K562 (cell line): Measurements from ENCODE around the gene RHBDL3. TPM values are rescaled to one million over a fixed set of nuclear protein-coding genes. Genes with fewer than 3 reads are reported as not detected.

ENCODE experiments used
- ATAC-seq: fragments of 200-7000 bp; cut with Tn5 transposase; 3 replicates; pipeline ENCODE4 v1.9.1; 2020; ENCODE audit warnings: moderate library complexity
- BruUV-seq: library from RNA; stranded (reverse); fragments of 400-500 nt; replicated peaks from 2 replicates; lab custom pipeline; 2021; lab: Mats Ljungman, UMichigan
- CTCF ChIA-PET: fragments of 300-600 bp; formaldehyde crosslinking; extraction: SDS; loops from one replicate; lab custom pipeline; 2021; ENCODE audit warnings: low intra/inter-chr PET ratio; lab: Yijun Ruan, JAX
- POLR2A ChIA-PET: fragments of 300-600, 350-650 bp; sonication (Branson Sonifier 250); formaldehyde crosslinking; extraction: SDS; loops from one replicate; lab custom pipeline; 2021; ENCODE audit warnings: antibody characterized with exemption, inconsistent platforms; lab: Yijun Ruan, JAX
- DNase-seq, 4 experiments: peaks; one replicate each; pipeline versions ENCODE4 v3.0.0 to v3.0.0-alpha.2; 2011 to 2018; ENCODE audit warnings: low spot score in 3 of 4, mixed read lengths in 3 of 4; ENCODE audit errors: extremely low read depth in 1 of 4
- FAIRE-seq: peaks from 2 replicates; lab custom pipeline; 2011; peaks lifted over from hg19 to GRCh38; lab: Jason Lieb, UNC
- H2AFZ ChIP-seq: 2 replicates; pipeline ENCODE4 v1.6.0; 2011; ENCODE audit warnings: low read depth, low read length, control low read depth, inconsistent platforms
- H3K27ac ChIP-seq: fragments of 200-600 bp; 3 replicates; pipeline ENCODE4 v1.8.0; 2011; ENCODE audit warnings: low read depth, mild to moderate bottlenecking, control low read depth, inconsistent platforms, low read length, moderate library complexity, mixed read lengths; ENCODE audit errors: extremely low read depth
- H3K27me3 ChIP-seq, 2 experiments: fragments of 300-600 bp in 1 of 2; 2 replicates in 1 of 2; 3 replicates in 1 of 2; pipeline versions ENCODE4 v1.6.0 to v1.8.0; 2011; ENCODE audit warnings: inconsistent platforms in 2 of 2, low read length in 2 of 2, mild to moderate bottlenecking in 1 of 2, mixed read lengths in 1 of 2, moderate library complexity in 1 of 2; ENCODE audit not compliant: control insufficient read depth in 2 of 2, insufficient read depth in 2 of 2
- H3K36me3 ChIP-seq: fragments of 300-600 bp; 3 replicates; pipeline ENCODE4 v1.8.0; 2011; ENCODE audit warnings: mild to moderate bottlenecking, low read length, inconsistent platforms; ENCODE audit not compliant: control insufficient read depth, insufficient read depth
- H3K4me1 ChIP-seq, 2 experiments: fragments of 200-600 bp in 1 of 2; replicated peaks in 1 of 2; 2 replicates in 1 of 2; 3 replicates in 1 of 2; pipeline versions ENCODE4 v1.5.1 to v1.8.0; 2011; ENCODE audit warnings: inconsistent platforms in 2 of 2, low read length in 2 of 2, mild to moderate bottlenecking in 1 of 2, mixed read lengths in 1 of 2, moderate library complexity in 1 of 2; ENCODE audit not compliant: control insufficient read depth in 2 of 2, insufficient read depth in 2 of 2
- H3K4me2 ChIP-seq: 2 replicates; pipeline ENCODE4 v1.6.1; 2011; ENCODE audit warnings: low read length, control low read depth, inconsistent platforms, mixed read lengths; ENCODE audit not compliant: insufficient read depth
- H3K4me3 ChIP-seq: fragments of 200-600 bp; sonication (generic), shearing (Covaris generic); 2 replicates; pipeline ENCODE4 v1.5.1; 2016; ENCODE audit warnings: control low read depth, inconsistent platforms
- H3K79me2 ChIP-seq: fragments of 200-600 bp; 3 replicates; pipeline ENCODE4 v1.8.0; 2011; ENCODE audit warnings: low read length, inconsistent platforms; ENCODE audit not compliant: control insufficient read depth, insufficient read depth
- H3K9ac ChIP-seq, 2 experiments: 2 replicates each; pipeline versions ENCODE4 v1.6.0 to v1.6.1; 2011; ENCODE audit warnings: low read depth in 2 of 2, low read length in 2 of 2, control low read depth in 1 of 2, inconsistent platforms in 1 of 2, mild to moderate bottlenecking in 1 of 2, mixed read lengths in 1 of 2; ENCODE audit not compliant: insufficient read depth in 1 of 2
- H3K9me1 ChIP-seq: one replicate; pipeline ENCODE4 v1.6.0; 2011; ENCODE audit warnings: inconsistent platforms, mild to moderate bottlenecking, low read length, moderate library complexity; ENCODE audit not compliant: control insufficient read depth, insufficient read depth
- H3K9me3 ChIP-seq: replicated peaks from 2 replicates; pipeline ENCODE4 v1.5.1; 2011; ENCODE audit warnings: low read depth, low read length, inconsistent platforms; ENCODE audit not compliant: control insufficient read depth, insufficient read depth
- H4K20me1 ChIP-seq: replicated peaks from 2 replicates; pipeline ENCODE4 v1.6.1; 2011; ENCODE audit warnings: low read length, inconsistent platforms, mixed read lengths; ENCODE audit not compliant: control insufficient read depth, insufficient read depth
- ESRRB ChIP-seq: fragments of 250-450 bp; sonication (Bioruptor Pico); IDR thresholded peaks from 2 replicates; pipeline ENCODE4 v1.5.0; 2020; ENCODE audit warnings: mild to moderate bottlenecking, moderate library complexity, borderline replicate concordance
- FOXJ3 ChIP-seq: sonication (generic); formaldehyde crosslinking; IDR thresholded peaks from 2 replicates; pipeline ENCODE4 v1.4.0; 2020; ENCODE audit warnings: mild to moderate bottlenecking, missing genetic modification reagents
- HCFC1 ChIP-seq: IDR thresholded peaks from 2 replicates; pipeline ENCODE4 v1.6.1; 2012; ENCODE audit warnings: low read depth, low read length, improper control_type of control experiment
- LEF1 ChIP-seq: fragments of 450-650 bp; IDR thresholded peaks from 2 replicates; pipeline ENCODE4 v1.6.1; 2016; ENCODE audit warnings: mild to moderate bottlenecking
- MYNN ChIP-seq, 2 experiments: sonication (generic); formaldehyde crosslinking in 1 of 2; IDR thresholded peaks; 2 replicates each; pipeline versions ENCODE4 v1.5.0 to v1.6.1; 2016 to 2020; ENCODE audit warnings: antibody characterized with exemption in 1 of 2, missing genetic modification reagents in 1 of 2
- POU5F1 ChIP-seq: fragments of 150-350 bp; IDR thresholded peaks from 2 replicates; pipeline ENCODE4 v1.6.1; 2014; ENCODE audit warnings: borderline replicate concordance, low read length, low read depth, mild to moderate bottlenecking; ENCODE audit not compliant: partially characterized antibody
- RCOR1 ChIP-seq, 2 experiments: IDR thresholded peaks; 2 replicates each; pipeline ENCODE4 v1.6.1; 2012; ENCODE audit warnings: low read depth in 2 of 2, low read length in 2 of 2, borderline replicate concordance in 1 of 2, improper control_type of control experiment in 1 of 2
- SMC3 ChIP-seq: conservative IDR thresholded peaks from 2 replicates; pipeline ENCODE4 v1.6.1; 2011; ENCODE audit warnings: low read depth, low read length, improper control_type of control experiment; ENCODE audit not compliant: insufficient read depth
- TAF7 ChIP-seq: fragments of 450-650 bp; IDR thresholded peaks from 2 replicates; pipeline ENCODE4 v1.6.1; 2016; ENCODE audit warnings: missing genetic modification characterization, missing compliant biosample characterization
- ZFPM2 ChIP-seq: fragments of 250-450 bp; sonication (Bioruptor Pico); IDR thresholded peaks from 2 replicates; pipeline ENCODE4 v1.5.1; 2022; ENCODE audit warnings: mild to moderate bottlenecking
- ZNF174 ChIP-seq: fragments of 250-450 bp; sonication (Bioruptor Pico); IDR thresholded peaks from 2 replicates; pipeline ENCODE4 v1.4.0; 2020; ENCODE audit warnings: mild to moderate bottlenecking
- ZNF263 ChIP-seq: sonication (generic); formaldehyde crosslinking; IDR thresholded peaks from 2 replicates; pipeline ENCODE4 v1.8.0; 2022; ENCODE audit warnings: mild to moderate bottlenecking, missing genetic modification reagents, borderline replicate concordance
- ZNF316 ChIP-seq: fragments of 450-650 bp; IDR thresholded peaks from 2 replicates; pipeline ENCODE4 v1.6.1; 2016
- ZNF384 ChIP-seq: IDR thresholded peaks from 2 replicates; pipeline ENCODE4 v1.6.1; 2012; ENCODE audit warnings: low read depth, low read length, improper control_type of control experiment
- ZNF696 ChIP-seq: fragments of 250-450 bp; sonication (Bioruptor Pico); conservative IDR thresholded peaks from 2 replicates; pipeline ENCODE4 v1.4.0; 2020; ENCODE audit warnings: mild to moderate bottlenecking, moderate library complexity
- ZNF766 ChIP-seq: fragments of 200-800 bp; sonication (Bioruptor generic); conservative IDR thresholded peaks from 2 replicates; pipeline ENCODE4 v1.6.1; 2016; ENCODE audit warnings: missing genetic modification characterization, missing compliant biosample characterization
- ZNF830 ChIP-seq: fragments of 250-450 bp; sonication (Bioruptor Pico); IDR thresholded peaks from 2 replicates; pipeline ENCODE4 v1.5.0; 2021; ENCODE audit warnings: mild to moderate bottlenecking
- WGBS: fragments of 100-300 bp; shearing (Covaris generic); methylation state at CpG from one replicate; pipeline ENCODE4 v1.1.6; 2016; ENCODE audit warnings: low coverage, mixed read lengths; ENCODE audit not compliant: insufficient coverage; ENCODE audit errors: missing lambda C conversion rate; 5-methylcytosine and 5-hydroxymethylcytosine counted together
- in situ Hi-C: fragments of 300-500 bp; cut with MboI; formaldehyde crosslinking; loops from 4 replicates; pipeline ENCODE4 v1.15.0; 2018; ENCODE audit warnings: inconsistent platforms, mixed read lengths
- intact Hi-C: fragments of 100-400 bp; cut with micrococcal nuclease; formaldehyde crosslinking; loops from 2 replicates; pipeline ENCODE4 v1.14.2; 2022
- polyA plus RNA-seq, 8 experiments: library from polyadenylated mRNA; depleted of rRNA in 4 of 8; stranded (reverse) in 5 of 8; unstranded in 3 of 8; fragments of >200 nt; fragmentation: Nextera tagmentation in 2 of 8; fragmentation: Illumina TruSeq in 1 of 8; extraction: Ambion mirVana in 2 of 8; extraction: Trizol in 1 of 8; gene quantifications; 2 replicates each; pipeline versions ENCODE4 v1.2.1 to v1.2.3, GENCODE V29; 2011 to 2014; ENCODE audit warnings: inconsistent platforms in 1 of 8, missing spikeins in 1 of 8
- total RNA-seq, 7 experiments: library from RNA; depleted of rRNA in 6 of 7; stranded (reverse); fragments of >200 nt in 6 of 7; fragmentation: Illumina TruSeq in 2 of 7; extraction: Trizol in 2 of 7; gene quantifications; 2 replicates each; pipeline versions ENCODE4 v1.2.1 to v1.2.3, GENCODE V29; 2011 to 2021; ENCODE audit warnings: low replicate concordance in 1 of 7

RHBDL3 gene
- total and polyA plus RNA-seq, 9 of the 15 experiments (the other 6 are each of a cell fraction or from before 2014, with no cell fraction given), result 0.06 to 0.31 (median 0.09) TPM; not detected in 4

- H4K20me1 ChIP-seq, result peaks cover 5% of the 10 kb centered on the region; the same call in 1 of the 2 replicates
- TF ChIP-seq ZNF316 (0 out of 2 replicates have a peak, but pooled peaks have one; percentile 11), ZNF766 (CRISPR knock-in tag) (no peak)
- TF ChIP-seq, all 486 proteins: peak for 1
- no peak overlapping the region for H3K4me3 ChIP-seq
- H3K36me3 ChIP-seq, result no peaks in the 10 kb centered on the region; the same call in 2 of the 3 replicates
- BruUV-seq, result no TSS peak
- POLR2A ChIA-PET, result interaction anchor here (1.2 kb wide), 1 partner anchor 57 kb away, joined by 3 read pairs; no protein-coding TSS in a partner anchor
- H3K27me3 ChIP-seq, result peaks cover 8 to 15% of the 10 kb centered on the region in 2 experiments; a peak in 4 of 5 replicates
- H3K9me3 ChIP-seq, result no peaks in the 10 kb centered on the region
- in situ Hi-C loops, result loop anchor here (5.0 kb wide), 1 partner anchor 68 kb away; no protein-coding TSS in a partner anchor
- no peaks in the 10 kb centered on the region for H3K79me2 ChIP-seq
- 9% methylated on average over 3 of the region's 3 CpGs for WGBS
- CTCF ChIA-PET, result no interaction called here
- no peak overlapping the region for H3K4me2 ChIP-seq
- intact Hi-C loops, result no loop called here
- ATAC-seq (no peak), DNase-seq (no peak), FAIRE-seq (no peak)
- H3K27ac ChIP-seq, result no peak overlapping the region
- H3K9ac ChIP-seq, result no peak overlapping the region
- no peaks in the 10 kb centered on the region for H3K9me1 ChIP-seq
- peaks cover 0 to 6% of the 10 kb centered on the region in 2 experiments; a peak in 1 of 5 replicates for H3K4me1 ChIP-seq
- H2AFZ ChIP-seq, result no peak overlapping the region
Measured at GRCh38 chr17:32249475-32249874, 16.2 kb upstream of the RHBDL3 start.

GRCh38 chr17:32253117-32253611, 12.5 kb upstream of the RHBDL3 start:
- CTCF ChIA-PET, result interaction anchor here (0.6 to 3.1 kb wide), 4 partner anchors 66 to 503 kb away, joined by 3 to 30 read pairs (median 4); no protein-coding TSS in a partner anchor
- intact Hi-C loops, result loop anchor here (1.0 to 10.0 kb wide), 2 partner anchors 66 to 502 kb away; no protein-coding TSS in a partner anchor
- ATAC-seq, result peak; percentile 99
- no peak for TF ChIP-seq ZNF174 (CRISPR knock-in tag)
- no peak for TF ChIP-seq ZNF830
- TF ChIP-seq HCFC1, result 0 out of 2 replicates have a peak, but pooled peaks have one; percentile 26
- TF ChIP-seq POU5F1, result no peak
- peak; percentile 36; the same call in 1 of the 2 replicates for TF ChIP-seq ZNF384
- TF ChIP-seq SMC3, result peak; percentile 99
- no peak for TF ChIP-seq ESRRB (CRISPR knock-in tag)
- TF ChIP-seq ZNF263 (CRISPR knock-in tag), result peak; percentile 42; the same call in 1 of the 2 replicates
- TF ChIP-seq RCOR1 (IDR thresholded peaks at IDR 0.05; ENCODE audit: borderline replicate concordance in 1 of 2, low read depth in 2 of 2, low read length in 2 of 2), result peak in 1 of 2 experiments; percentile 61; a peak in 1 of 4 replicates
- TF ChIP-seq FOXJ3, result no peak
- TF ChIP-seq ZNF696, result no peak
- no peak for TF ChIP-seq LEF1
- TF ChIP-seq TAF7, result no peak
- TF ChIP-seq ZFPM2 (CRISPR knock-in tag), result no peak
- 0 out of 2 replicates have a peak, but pooled peaks have one; percentile 52 for TF ChIP-seq MYNN (IDR thresholded peaks at IDR 0.05)
- no peak for TF ChIP-seq MYNN (CRISPR knock-in tag; IDR thresholded peaks at IDR 0.05)

More at GRCh38 chr17:32253117-32253611, 12.5 kb upstream of the RHBDL3 start:
- Histone ChIP-seq H2AFZ (no peak overlapping the region), H3K9ac (no peak overlapping the region), H3K9me3 (no peaks in the 10 kb centered on the region), H4K20me1 (peaks cover 15% of the 10 kb centered on the region), H3K4me2 (no peak overlapping the region), H3K9me1 (no peaks in the 10 kb centered on the region), H3K27ac (no peak overlapping the region), H3K4me3 (no peak overlapping the region), H3K79me2 (no peaks in the 10 kb centered on the region), H3K4me1 (peaks cover 0 to 4% of the 10 kb centered on the region in 2 experiments; a peak in 2 of 5 replicates), H3K27me3 (peaks cover 30 to 46% of the 10 kb centered on the region in 2 experiments), H3K36me3 (no peaks in the 10 kb centered on the region)
- no TSS peak for BruUV-seq
- in situ Hi-C loops, result no loop called here
- WGBS, result 13% methylated on average over 11 of the region's 12 CpGs
- FAIRE-seq (peak; percentile 98), DNase-seq (peak; percentile 78 to 88 (median 80))
- POLR2A ChIA-PET, result interaction anchor here (0.6 to 2.4 kb wide), 7 partner anchors 8 to 164 kb away, joined by 3 to 10 read pairs (median 4); no protein-coding TSS in a partner anchor
